Body of pancreas (tissue), 4 donors: ENCODE measurements around the gene STAT5A.
"Not testable (repeated sequence)": the region's sequence is repeated elsewhere in the genome, so short reads cannot be mapped to it uniquely, and the experiment has no call there.

Source experiments
- CTCF ChIP-seq, 7 experiments: fragments of 450-650 bp in 4 of 7; fragments of 200-600 bp in 3 of 7; sonication (generic) in 3 of 7; IDR thresholded peaks; one replicate each; pipeline ENCODE4 v1.5.1; 2016 to 2019; ENCODE audit warnings: antibody characterized with exemption in 7 of 7
- POLR2A ChIP-seq, 3 donors: fragments of 450-650 bp; IDR thresholded peaks; one replicate each; pipeline ENCODE4 v1.6.1; 2016; ENCODE audit warnings: antibody characterized with exemption in 3 of 3, mild to moderate bottlenecking in 2 of 3

- not testable (repeated sequence) for TF ChIP-seq CTCF, POLR2A (IDR thresholded peaks at IDR 0.05)
Measured at GRCh38 chr17:42299913-42300312, 11.6 kb downstream of the STAT5A start.
